B cell (primary cell): ENCODE data around the gene MFF. TPM values are rescaled to one million over a fixed set of nuclear protein-coding genes. Genes with fewer than 3 reads are reported as not detected.

Experiments
- ATAC-seq: fragments of 200-7000 bp; cut with Tn5 transposase; one replicate; pipeline ENCODE4 v1.10.0; 2021; ENCODE audit warnings: low read depth, mild to moderate bottlenecking, moderate number of reproducible peaks, moderate library complexity
- CTCF ChIA-PET: fragments of 350-600 bp; sonication (Branson Sonifier 250); formaldehyde crosslinking; loops from one replicate; lab custom pipeline; 2021; ENCODE audit warnings: antibody characterized with exemption, inconsistent platforms; lab: Charles Lee
- POLR2A ChIA-PET: fragments of 350-600 bp; sonication (Branson Sonifier 250); formaldehyde crosslinking; loops from one replicate; lab custom pipeline; 2021; ENCODE audit warnings: antibody characterized with exemption; lab: Charles Lee
- DNase-seq: peaks from one replicate; pipeline ENCODE4 v3.0.0; 2013
- H2AFZ ChIP-seq: 2 replicates; pipeline ENCODE4 v1.6.1; 2012; ENCODE audit warnings: mild to moderate bottlenecking, low read depth, low read length; ENCODE audit not compliant: insufficient read depth, poor library complexity, severe bottlenecking
- H3K27ac ChIP-seq, 2 donors: 1 replicate in 1 of 2; 2 replicates in 1 of 2; pipeline ENCODE4 v1.5.1; 2012 to 2013; ENCODE audit warnings: low read length in 2 of 2, mild to moderate bottlenecking in 2 of 2, moderate library complexity in 1 of 2
- H3K27me3 ChIP-seq, 4 experiments: fragments of 200-600 bp in 1 of 4; sonication (generic) in 1 of 4; replicated peaks in 1 of 4; 1 replicate in 2 of 4; 2 replicates in 2 of 4; pipeline versions ENCODE4 v1.6.1 to v1.7.0; 2013 to 2016; ENCODE audit warnings: low read length in 3 of 4, mild to moderate bottlenecking in 2 of 4, mixed read lengths in 1 of 4, moderate library complexity in 1 of 4; ENCODE audit not compliant: insufficient read depth in 4 of 4, control insufficient read depth in 3 of 4; ENCODE audit errors: control extremely low read depth in 1 of 4
- H3K36me3 ChIP-seq, 2 experiments: replicated peaks in 1 of 2; 1 replicate in 1 of 2; 2 replicates in 1 of 2; pipeline versions ENCODE4 v1.6.1 to v1.7.1; 2013; ENCODE audit warnings: low read length in 1 of 2; ENCODE audit not compliant: insufficient read depth in 2 of 2, control insufficient read depth in 1 of 2; ENCODE audit errors: control extremely low read depth in 1 of 2, extremely low read depth in 1 of 2
- H3K4me1 ChIP-seq, 2 donors: fragments of 200-600 bp in 1 of 2; sonication (generic) in 1 of 2; 1 replicate in 1 of 2; 2 replicates in 1 of 2; pipeline versions ENCODE4 v1.5.1 to v1.6.1; 2013 to 2017; ENCODE audit warnings: low read length in 2 of 2; ENCODE audit not compliant: control insufficient read depth in 2 of 2, insufficient read depth in 2 of 2
- H3K4me2 ChIP-seq: replicated peaks from 2 replicates; pipeline ENCODE3; 2012; ENCODE audit warnings: mild to moderate bottlenecking, low read depth, low read length; ENCODE audit not compliant: poor library complexity, severe bottlenecking
- H3K4me3 ChIP-seq, 5 experiments: fragments of 200-600 bp in 1 of 5; sonication (generic) in 1 of 5; 1 replicate in 3 of 5; 2 replicates in 2 of 5; pipeline versions ENCODE4 v1.5.1 to v1.7.0; 2011 to 2016; ENCODE audit warnings: low read length in 4 of 5, mild to moderate bottlenecking in 4 of 5, low read depth in 2 of 5, control low read depth in 1 of 5, moderate library complexity in 1 of 5; ENCODE audit not compliant: insufficient read depth in 1 of 5; ENCODE audit errors: control extremely low read depth in 1 of 5, extremely low read depth in 1 of 5
- H3K79me2 ChIP-seq: fragments of 200-600 bp; sonication (generic); one replicate; pipeline ENCODE4 v1.6.0; 2016; ENCODE audit warnings: low read length; ENCODE audit not compliant: control insufficient read depth, insufficient read depth
- H3K9ac ChIP-seq: fragments of 200-600 bp; sonication (generic); 2 replicates; pipeline ENCODE4 v1.6.1; 2017; ENCODE audit warnings: mild to moderate bottlenecking, low read length, moderate library complexity
- H3K9me3 ChIP-seq, 3 donors: one replicate each; pipeline versions ENCODE4 v1.6.1 to v1.7.1; 2013; ENCODE audit warnings: low read length in 2 of 3; ENCODE audit not compliant: control insufficient read depth in 2 of 3, insufficient read depth in 1 of 3; ENCODE audit errors: control extremely low read depth in 1 of 3
- H4K20me1 ChIP-seq: 2 replicates; pipeline ENCODE4 v1.6.0; 2012; ENCODE audit warnings: mild to moderate bottlenecking, low read length; ENCODE audit not compliant: insufficient read depth, control insufficient read depth, poor library complexity, severe bottlenecking
- H3K27ac Mint-ChIP-seq: one replicate; pipeline ENCODE4 v1.8.0; 2021; ENCODE audit warnings: mixed read lengths
- H3K27me3 Mint-ChIP-seq: one replicate; pipeline ENCODE4 v1.8.0; 2021; ENCODE audit warnings: mixed read lengths
- H3K4me1 Mint-ChIP-seq: one replicate; pipeline ENCODE4 v1.8.0; 2021; ENCODE audit warnings: mixed read lengths
- H3K4me3 Mint-ChIP-seq: one replicate; pipeline ENCODE4 v1.8.0; 2021; ENCODE audit warnings: mixed read lengths
- H3K9me3 Mint-ChIP-seq: one replicate; pipeline ENCODE4 v1.8.0; 2022; ENCODE audit warnings: mixed read lengths; ENCODE audit not compliant: insufficient read depth
- EZH2 ChIP-seq: IDR thresholded peaks from 2 replicates; pipeline ENCODE4 v1.6.1; 2012; ENCODE audit warnings: borderline replicate concordance, low read depth, mild to moderate bottlenecking, moderate library complexity, low read length; ENCODE audit not compliant: insufficient read depth, poor library complexity, severe bottlenecking
- WGBS: methylation state at CpG from one replicate; pipeline ENCODE4 v1.1.5; 2013; ENCODE audit warnings: missing lambda C conversion rate; ENCODE audit not compliant: insufficient coverage; 5-methylcytosine and 5-hydroxymethylcytosine counted together
- intact Hi-C: fragments of 100-400 bp; cut with micrococcal nuclease; formaldehyde crosslinking; loops from one replicate; pipeline ENCODE4 v1.10.0; 2022
- polyA plus RNA-seq: library from polyadenylated mRNA; depleted of rRNA; stranded (reverse); fragments of >200 nt; gene quantifications from 2 replicates; pipeline ENCODE4 v1.2.3, GENCODE V29; 2012
- total RNA-seq, 2 donors: library from RNA; stranded (reverse); fragments of 120-200 nt in 1 of 2; gene quantifications; 1 replicate in 1 of 2; 2 replicates in 1 of 2; pipeline versions ENCODE4 v1.2.3 to v1.2.4, GENCODE V29; 2013 to 2022
- TF ChIP-seq, protein P1 (sequence below): fragments of 200-600 bp; IDR thresholded peaks from one replicate; pipeline ENCODE4 v1.8.0; 2022; ENCODE audit warnings: antibody characterized with exemption, mild to moderate bottlenecking

Gene MFF
- total and polyA plus RNA-seq, 2 donors (not counting 1 experiment from before 2014, with no cell fraction given), result 55.0 to 70.4 TPM

DNA sequence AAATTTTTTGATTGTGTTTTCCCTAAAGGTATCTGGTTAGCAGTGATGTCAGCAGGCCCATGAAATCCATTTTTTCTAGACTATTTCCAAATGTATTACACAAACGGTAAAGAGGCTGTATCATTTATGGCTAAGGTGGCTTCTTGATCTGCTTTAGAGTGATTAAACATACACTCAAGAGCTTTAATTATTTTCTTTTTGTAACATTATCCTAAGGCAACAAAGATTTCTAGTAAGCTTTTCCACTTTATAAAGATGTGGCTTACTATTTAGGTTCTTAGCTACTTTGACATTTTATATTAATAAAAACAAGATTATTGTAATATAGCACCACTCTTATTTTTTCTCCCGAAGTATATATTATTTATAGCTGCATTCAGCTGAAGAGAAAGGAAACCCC lies 16.5 kb downstream of the MFF start:
- no CpG with 5 or more reads among the region's 2 CpGs for WGBS
- CTCF ChIA-PET, result interaction anchor here (1.8 kb wide), 1 partner anchor 103 kb away, joined by 4 read pairs; no protein-coding TSS in a partner anchor
- H3K27ac Mint-ChIP-seq, result no peak overlapping the region
- Histone ChIP-seq H3K27ac (no peak overlapping the region), H3K4me1 (no peaks in the 10 kb centered on the region), H3K4me3 (no peak overlapping the region), H4K20me1 (no peaks in the 10 kb centered on the region), H3K9ac (no peak overlapping the region), H3K4me2 (no peak overlapping the region), H2AFZ (no peak overlapping the region), H3K79me2 (no peaks in the 10 kb centered on the region), H3K9me3 (no peaks in the 10 kb centered on the region), H3K36me3 (peaks cover 6 to 22% of the 10 kb centered on the region in 2 experiments), H3K27me3 (no peaks in the 10 kb centered on the region)
- no peaks in the 10 kb centered on the region for H3K9me3 Mint-ChIP-seq
- intact Hi-C loops, result no loop called here
- H3K4me3 Mint-ChIP-seq, result no peak overlapping the region
- no peaks in the 10 kb centered on the region for H3K27me3 Mint-ChIP-seq
- no peaks in the 10 kb centered on the region for H3K4me1 Mint-ChIP-seq
- DNase-seq (no peak), ATAC-seq (no peak)
- TF ChIP-seq, protein P1, sequence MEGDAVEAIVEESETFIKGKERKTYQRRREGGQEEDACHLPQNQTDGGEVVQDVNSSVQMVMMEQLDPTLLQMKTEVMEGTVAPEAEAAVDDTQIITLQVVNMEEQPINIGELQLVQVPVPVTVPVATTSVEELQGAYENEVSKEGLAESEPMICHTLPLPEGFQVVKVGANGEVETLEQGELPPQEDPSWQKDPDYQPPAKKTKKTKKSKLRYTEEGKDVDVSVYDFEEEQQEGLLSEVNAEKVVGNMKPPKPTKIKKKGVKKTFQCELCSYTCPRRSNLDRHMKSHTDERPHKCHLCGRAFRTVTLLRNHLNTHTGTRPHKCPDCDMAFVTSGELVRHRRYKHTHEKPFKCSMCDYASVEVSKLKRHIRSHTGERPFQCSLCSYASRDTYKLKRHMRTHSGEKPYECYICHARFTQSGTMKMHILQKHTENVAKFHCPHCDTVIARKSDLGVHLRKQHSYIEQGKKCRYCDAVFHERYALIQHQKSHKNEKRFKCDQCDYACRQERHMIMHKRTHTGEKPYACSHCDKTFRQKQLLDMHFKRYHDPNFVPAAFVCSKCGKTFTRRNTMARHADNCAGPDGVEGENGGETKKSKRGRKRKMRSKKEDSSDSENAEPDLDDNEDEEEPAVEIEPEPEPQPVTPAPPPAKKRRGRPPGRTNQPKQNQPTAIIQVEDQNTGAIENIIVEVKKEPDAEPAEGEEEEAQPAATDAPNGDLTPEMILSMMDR, result no peak
- no peak for TF ChIP-seq EZH2
- POLR2A ChIA-PET, result no interaction called here

DNA sequence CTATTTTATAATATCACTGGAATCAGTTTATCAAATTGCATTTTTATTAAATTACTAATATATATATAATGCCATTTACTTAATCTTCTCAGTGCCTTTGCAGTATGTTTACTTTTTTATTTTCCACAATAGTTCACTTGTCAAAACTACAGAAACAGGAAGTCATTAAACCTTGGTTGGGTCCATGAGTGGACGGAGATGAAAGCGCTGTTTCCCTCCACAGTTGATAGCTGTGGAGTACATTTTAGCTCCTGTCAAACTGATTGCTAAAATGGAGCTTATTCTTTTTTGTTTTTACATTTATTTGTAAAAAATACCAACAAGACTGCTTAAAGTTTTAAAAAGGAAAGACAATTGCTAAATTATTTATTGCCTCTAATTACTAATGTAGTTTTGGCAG lies 19.2 kb downstream of the MFF start:
- Histone ChIP-seq H3K27ac (no peak overlapping the region), H3K36me3 (peaks cover 7 to 37% of the 10 kb centered on the region in 2 experiments)
- WGBS, result no CpG with 5 or more reads among the region's 2 CpGs

More for the DNA sequence above, 19.2 kb downstream of the MFF start:
- Mint-ChIP-seq H3K9me3 (no peaks in the 10 kb centered on the region), H3K27me3 (no peaks in the 10 kb centered on the region), H3K4me3 (no peak overlapping the region), H3K27ac (no peak overlapping the region), H3K4me1 (no peaks in the 10 kb centered on the region)
- no peak overlapping the region for H3K4me2 ChIP-seq
- H2AFZ ChIP-seq, result no peak overlapping the region
- TF ChIP-seq EZH2, result no peak
- TF ChIP-seq, protein P1, result no peak
- H3K4me3 ChIP-seq, result no peak overlapping the region
- no peaks in the 10 kb centered on the region for H3K27me3 ChIP-seq
- DNase-seq (no peak), ATAC-seq (no peak)
- POLR2A ChIA-PET, result no interaction called here
- intact Hi-C loops, result no loop called here
- H3K4me1 ChIP-seq, result no peaks in the 10 kb centered on the region
- H3K9ac ChIP-seq, result no peak overlapping the region
- CTCF ChIA-PET, result no interaction called here
- H4K20me1 ChIP-seq, result no peaks in the 10 kb centered on the region
- H3K79me2 ChIP-seq, result no peaks in the 10 kb centered on the region
- H3K9me3 ChIP-seq, result no peaks in the 10 kb centered on the region
